RCC 7860 (cell line): ENCODE measurements around the gene FAM117B.
"Not testable (repeated sequence)": the region's sequence is repeated elsewhere in the genome, so short reads cannot be mapped to it uniquely, and the experiment has no call there.

Experiments
- DNase-seq: peaks from one replicate; pipeline ENCODE4 v3.0.0-alpha.2; 2015; ENCODE audit warnings: low spot score
- FAIRE-seq: peaks from 2 replicates; lab custom pipeline; 2012; peaks lifted over from hg19 to GRCh38; lab: Jason Lieb, UNC

Gene FAM117B

DNA sequence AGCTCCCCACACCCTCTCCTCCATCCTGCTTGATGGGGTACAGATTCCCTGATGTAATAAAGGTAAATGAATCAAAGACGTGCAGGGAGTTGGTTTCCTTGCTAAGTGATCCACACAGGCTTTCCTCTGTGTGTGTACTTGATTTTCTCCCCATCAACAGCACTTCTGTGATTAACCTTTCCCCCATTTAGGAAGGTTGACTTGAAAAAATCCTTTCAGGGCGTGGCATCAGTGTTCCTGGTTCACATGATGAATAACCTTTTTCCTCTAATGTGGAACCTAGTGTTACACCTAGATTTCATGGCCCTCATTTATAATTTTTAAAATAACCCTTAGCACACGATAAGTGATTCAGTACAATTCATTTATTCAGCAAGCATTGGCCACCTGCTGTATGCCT lies 121.8 kb downstream of the FAM117B start:
- FAIRE-seq (no peak), DNase-seq (no peak)

DNA sequence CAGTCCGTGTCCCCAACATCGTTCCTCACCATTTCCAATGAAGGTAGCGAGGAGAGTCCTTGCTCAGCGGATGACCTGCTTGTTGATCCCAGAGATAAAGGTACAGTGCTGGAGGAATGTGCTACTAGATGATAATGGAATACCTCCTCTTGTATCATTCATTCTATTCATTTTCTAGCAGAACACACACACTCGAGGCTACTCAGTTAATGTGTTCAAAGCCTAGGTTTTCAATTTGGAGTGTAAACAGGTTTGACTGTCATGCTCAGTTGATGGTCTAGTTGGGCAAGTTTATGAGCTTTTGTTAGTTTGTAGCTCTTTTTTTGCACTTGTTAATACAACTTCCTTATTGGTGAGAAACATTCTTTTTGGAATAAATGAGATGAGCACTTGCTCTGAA lies 122.6 kb downstream of the FAM117B start:
- FAIRE-seq (no peak), DNase-seq (no peak)

DNA sequence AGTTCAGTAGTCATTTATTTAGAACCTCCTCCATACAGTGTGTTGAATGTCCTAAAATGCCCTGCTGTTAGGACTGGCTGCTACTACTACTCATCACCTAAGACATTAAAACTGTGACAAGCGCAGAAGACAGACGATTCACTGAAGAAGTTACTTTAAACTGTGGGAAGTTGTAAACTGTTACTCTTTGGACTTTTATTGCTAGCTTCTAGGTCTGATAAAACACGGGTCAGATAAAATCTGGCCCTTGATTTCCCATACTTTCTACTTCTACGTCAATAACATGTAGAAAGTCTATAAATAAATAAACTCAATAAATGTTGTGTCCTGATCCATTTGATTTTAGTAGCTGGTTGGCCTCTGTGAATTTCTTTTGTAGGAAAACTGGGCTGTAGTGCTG lies 123.4 kb downstream of the FAM117B start:
- no peak for FAIRE-seq
- DNase-seq: no peak

DNA sequence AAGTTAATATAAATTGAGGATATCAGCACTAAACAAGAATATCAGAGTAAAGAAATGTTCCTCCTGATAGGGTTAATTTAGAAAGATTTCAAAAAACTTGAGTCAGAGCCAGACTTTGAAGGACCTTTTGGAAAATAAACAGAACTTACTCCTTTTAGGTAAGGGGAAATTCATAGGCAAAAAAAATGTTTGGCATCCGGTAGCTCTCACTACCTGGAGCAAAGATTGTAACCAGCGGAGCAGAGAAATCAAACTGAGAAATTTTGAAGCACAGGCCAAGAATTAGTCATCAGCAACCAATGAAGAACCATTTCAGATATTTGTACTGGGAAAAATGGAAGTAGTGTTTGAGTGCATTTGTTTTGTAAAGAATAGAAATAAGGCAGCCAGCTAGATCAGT lies 123.8 kb downstream of the FAM117B start:
- no peak for DNase-seq
- FAIRE-seq: peak; percentile 41

DNA sequence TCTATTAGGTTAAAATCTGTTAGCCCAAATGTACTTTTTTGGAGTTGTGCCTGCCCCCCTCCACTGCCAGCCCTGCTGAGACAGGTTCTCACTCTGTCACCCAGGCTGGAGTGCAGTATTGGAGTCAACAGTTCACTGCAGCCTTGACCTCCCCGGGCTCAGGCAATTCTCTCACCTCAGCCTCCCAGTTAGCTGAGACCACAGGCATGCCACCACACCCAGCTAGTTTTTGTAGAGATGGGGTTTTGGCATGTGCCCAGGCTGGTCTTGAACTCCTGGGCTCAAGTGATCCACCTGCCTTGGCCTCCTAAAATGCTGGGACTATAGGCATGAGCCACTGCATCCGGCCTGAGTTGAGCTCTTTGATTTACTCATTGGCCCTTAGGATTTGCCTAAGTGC lies 126.1 kb downstream of the FAM117B start:
- DNase-seq (no peak), FAIRE-seq (no peak)

DNA sequence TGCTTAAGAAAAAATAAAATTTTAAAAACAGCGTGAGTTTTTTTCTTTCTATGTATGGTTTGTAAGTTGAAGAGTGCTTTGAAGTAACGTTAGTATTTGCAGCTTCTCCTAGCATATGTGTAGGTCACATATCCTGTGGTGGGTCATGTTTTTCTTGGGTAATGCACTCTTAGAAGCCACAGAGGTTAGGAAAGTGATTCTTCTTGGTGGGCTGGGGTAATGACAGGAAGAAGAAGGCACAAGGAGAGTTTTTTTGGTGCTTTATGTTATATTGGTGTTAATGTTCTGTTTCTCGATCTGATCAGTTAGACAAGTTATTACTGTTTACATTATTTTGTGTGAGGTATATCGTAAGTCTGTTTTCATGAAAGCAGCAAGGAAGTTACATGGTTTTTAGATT lies 127.8 kb downstream of the FAM117B start:
- FAIRE-seq (no peak), DNase-seq (no peak)

DNA sequence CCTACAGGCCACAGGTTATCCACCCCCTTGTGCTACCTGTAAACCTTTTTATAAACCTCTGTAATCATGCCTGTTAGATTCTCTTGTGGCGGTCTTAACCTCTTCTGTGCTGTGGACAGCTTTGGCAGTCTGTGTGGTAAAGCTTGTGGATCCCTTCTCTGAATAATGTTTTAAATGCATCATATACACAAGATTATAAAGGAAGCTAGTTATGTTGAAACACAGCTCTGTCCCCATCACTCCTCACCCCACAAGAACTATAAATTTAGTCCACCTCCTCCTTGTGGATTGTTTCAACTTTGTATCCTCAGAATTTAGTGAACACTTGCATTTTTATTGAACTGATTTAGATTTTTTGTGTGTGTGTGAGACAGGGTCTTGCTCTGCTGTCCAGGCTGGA lies 129.1 kb downstream of the FAM117B start:
- DNase-seq: no peak
- no peak for FAIRE-seq

DNA sequence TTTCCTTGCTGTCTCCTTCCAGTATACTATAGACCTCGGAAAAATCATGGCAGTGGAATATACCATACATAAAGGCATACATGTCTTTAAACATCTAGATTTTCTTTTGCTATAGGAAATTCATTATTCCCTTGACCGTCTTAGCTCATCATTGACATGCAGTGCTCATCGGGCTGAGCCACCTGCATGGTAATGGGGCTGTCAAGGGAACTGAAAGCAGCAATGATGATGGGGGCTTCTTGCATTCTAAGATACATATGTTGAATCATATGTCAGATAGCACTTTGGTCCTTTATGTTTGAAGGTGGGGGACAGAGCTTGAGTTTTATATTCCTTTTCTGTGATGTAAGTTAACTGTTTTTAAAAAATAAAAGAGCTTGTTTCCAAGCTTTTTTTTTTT lies 130.2 kb downstream of the FAM117B start:
- FAIRE-seq: no peak

DNA sequence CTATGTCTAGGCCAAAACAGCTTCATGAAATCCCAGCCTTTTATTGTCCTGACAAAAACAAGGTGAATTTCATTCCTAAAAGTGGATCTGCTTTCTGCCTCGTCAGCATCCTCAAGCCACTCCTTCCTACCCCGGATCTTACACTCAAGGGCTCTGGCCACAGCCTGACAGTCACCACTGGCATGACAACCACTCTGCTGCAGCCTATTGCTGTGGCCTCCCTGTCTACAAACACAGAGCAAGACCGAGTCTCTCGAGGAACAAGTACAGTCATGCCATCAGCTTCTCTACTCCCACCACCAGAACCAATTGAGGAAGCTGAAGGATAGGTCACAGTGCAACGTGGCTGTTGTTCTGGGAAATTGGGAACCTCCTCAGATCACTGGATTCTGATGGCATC lies 130.7 kb downstream of the FAM117B start:
- DNase-seq: no peak
- FAIRE-seq: no peak

More for the DNA sequence above, 130.2 kb downstream of the FAM117B start:
- DNase-seq: no peak

DNA sequence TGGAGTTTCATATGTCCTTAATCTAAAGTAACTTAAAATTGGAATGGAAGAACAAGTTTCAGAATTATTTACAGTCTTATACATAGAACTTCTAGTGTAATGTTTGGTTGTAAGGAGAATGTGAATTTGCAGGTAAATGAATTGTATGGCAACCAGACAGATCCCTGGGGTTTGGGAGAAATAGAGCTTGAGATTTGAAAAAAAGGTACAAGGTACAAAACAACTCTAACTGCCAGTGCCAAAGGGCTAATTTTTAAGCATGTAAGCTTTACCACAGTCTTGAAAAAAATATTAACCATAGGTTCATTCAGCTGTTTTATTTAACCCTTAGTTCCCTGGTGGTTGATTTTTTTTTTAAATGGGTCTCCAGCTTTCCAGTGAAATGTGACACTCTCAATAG lies 133.5 kb downstream of the FAM117B start:
- FAIRE-seq (no peak), DNase-seq (no peak)

DNA sequence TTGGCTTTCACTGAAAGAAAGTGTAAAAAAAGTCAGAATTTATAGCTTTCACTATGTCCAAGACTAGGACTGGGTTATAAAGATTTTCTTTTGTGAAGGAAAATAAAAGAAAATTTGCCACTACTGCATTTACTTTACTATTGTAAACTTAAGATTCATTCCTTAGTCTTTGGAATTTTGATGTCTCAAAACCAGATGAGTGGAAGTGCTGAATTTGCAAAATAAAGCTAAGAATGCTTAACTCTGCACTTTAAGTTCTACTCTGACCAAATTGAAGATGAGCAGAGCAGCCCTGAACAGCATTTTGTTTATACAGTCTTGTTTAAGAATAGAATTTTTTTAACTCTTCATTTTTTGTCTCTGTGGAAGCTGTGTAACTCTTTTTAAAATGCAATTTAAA lies 134.4 kb downstream of the FAM117B start:
- DNase-seq: no peak
- no peak for FAIRE-seq

DNA sequence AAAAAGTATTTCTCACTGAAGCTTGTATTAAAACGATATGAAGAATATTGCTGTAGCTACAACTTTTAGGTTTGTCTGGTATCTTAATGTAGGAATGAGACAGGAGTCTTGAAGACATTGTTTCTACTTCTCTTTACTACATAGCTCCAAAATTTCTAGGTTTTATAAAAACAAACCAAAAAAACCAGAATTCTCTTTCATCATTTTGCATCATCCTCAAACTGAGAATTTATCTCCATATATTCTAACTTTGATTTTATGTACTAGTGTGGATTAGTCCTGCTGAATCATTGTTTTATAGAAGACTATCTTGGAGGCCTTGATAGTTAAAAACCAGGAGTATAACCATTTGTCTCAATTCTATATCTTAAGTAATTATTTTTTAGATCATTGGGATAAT lies 136.6 kb downstream of the FAM117B start:
- FAIRE-seq: no peak

DNA sequence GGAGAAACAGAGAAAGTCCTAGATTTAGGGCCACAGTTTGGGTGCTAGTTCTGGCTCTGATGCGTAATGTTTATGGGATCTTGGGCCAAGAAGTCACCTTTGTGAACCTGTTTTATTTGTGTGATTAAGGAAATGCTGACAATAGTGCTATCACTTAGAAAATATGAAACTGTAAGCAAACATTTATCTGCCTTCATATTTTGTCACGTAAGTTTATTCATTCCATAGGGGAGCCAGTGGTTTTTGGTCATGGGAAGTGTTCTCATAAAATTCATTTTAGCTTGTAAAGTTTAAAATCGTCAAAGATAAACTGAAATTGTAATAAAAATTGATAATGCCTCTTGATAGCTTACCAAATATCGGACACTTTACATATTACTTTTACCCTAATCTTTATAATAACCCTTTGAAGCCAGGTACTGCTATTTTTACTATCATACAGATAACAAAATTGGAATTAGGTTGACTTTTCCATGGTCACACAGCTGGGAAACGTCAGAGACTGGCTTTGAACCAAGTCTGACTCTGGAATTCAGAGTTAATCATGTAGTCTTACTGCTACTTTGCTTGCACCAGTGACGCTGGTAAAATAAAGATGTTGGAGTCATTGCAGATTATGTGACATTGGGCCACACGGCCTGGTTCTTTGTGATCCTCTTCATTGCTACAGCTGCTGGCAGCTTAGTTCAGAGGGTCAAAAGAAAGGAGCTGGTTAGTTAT lies 137.1 kb downstream of the FAM117B start:
- no peak for FAIRE-seq
- no peak for DNase-seq

More for the DNA sequence above, 136.6 kb downstream of the FAM117B start:
- DNase-seq: no peak

DNA sequence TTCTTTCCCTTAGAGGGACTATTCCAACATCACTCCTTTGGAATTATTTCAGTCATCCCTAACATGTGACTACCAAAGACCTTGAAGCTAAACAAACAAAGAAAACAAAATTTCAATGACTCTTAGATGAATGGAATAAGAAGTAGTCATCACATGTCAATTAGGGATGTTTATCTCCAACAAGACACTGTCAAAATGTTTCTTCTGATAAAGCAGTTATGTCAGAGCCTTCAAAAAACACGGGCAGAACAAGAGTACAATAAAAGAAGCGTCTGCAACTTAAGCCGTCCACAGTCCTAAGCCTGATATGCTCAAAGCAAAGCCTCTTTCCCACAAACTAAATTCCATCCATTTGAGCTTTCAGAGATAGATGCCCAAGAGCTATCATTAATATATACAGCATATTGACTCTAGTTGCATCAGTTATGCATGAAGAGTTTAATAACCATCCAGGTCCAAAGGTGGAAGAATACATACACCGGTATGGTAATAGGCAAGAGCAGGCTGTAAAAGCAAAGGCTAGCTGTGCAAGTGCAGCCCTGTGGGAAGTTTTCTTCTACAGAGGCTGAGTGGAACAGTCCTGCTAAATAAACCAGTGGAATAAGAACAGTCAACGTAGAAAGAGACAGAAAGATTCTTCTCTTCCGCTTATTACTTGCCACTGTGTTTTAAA lies 138.7 kb downstream of the FAM117B start:
- no peak for FAIRE-seq
- no peak for DNase-seq

DNA sequence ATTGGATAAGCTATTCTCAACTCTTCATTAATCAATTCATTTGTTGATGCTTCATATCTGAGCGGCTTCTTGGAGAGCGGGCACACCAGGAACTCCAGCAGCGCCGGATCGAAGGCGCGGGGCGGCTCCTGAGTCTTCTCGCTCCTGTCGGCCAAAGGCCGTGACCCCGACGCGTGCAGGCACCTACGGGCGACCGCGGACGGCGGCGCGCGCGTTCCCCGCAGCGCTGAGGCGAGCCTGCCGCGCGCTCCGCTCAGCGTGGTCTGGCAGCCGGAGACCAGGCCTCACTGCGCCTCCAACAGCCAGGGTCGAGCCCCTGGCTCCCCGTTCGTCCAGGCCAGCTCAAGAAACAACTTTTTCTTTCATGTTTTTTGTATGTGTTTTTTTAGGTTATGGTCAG lies 139.3 kb downstream of the FAM117B start:
- FAIRE-seq (no peak), DNase-seq (no peak)

DNA sequence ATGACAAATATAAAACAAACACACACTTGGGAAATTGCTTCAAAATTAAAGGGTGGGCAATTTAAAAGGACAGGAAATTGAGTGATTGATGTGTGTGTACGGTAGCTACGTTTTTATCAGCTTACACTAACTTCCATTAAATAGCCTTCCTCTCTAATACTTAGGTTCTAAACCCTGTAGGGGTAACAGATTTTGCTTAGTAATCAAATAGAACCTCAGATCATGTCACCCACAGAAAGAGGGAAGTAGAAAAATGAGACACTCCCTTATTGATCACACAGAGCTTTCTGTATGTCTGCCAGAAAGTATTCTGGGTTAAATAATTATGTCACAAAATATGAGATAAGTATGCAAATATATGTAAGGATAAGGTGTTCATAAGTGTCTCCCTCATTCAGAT lies 143.4 kb downstream of the FAM117B start:
- FAIRE-seq (no peak), DNase-seq (no peak)

DNA sequence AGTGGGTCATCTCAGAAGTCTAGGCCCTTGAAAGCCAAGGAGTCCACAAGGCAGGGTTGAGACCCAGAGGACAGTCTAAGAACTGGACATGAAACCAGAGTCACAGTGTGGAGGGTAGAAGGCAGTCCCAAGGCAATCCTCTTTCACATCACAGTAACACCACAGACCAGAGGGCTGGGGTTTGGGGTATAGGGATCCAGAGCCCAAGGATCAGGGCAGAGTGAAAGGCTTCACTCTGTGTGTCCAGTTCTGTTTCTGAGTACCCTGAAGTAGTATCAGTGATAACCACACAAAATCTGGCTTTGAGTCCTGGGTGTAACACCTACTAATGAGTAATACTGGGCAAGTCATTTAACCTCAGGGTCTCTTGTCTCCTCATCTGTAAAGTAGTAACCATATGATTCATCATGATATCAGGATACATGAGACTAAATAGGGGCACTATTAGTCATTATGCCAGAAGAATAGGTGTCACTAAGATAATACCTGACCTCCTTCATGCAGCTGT lies 145.8 kb downstream of the FAM117B start:
- FAIRE-seq: peak; percentile 98
- DNase-seq: peak; percentile 90

DNA sequence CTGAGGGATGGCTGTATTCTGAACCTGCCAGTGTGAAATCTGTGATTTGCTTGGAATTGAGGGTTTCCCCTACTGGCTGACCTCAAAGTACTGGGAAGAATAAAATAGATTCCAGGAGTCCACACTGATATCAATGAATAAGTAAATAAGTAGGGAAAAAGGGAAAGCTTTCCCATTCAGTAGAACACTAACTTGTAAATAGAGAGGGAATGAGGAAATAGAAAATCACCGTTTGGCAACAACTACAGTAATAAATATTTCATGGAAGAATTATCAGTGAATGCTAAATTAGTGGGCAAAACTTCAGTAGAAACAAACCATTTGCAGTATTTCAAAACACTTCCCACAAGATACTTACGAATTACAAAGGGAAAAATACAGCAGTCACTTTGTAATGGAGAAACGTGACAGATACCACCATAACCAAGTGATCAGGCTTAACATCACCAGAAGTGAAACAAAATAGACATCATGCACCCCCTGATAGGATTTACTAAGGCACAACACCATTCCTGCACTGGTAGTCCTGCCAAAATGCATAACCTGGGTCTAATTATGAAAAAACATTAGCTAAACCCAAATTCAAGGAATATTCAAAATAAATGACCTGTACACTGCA lies 148.3 kb downstream of the FAM117B start:
- FAIRE-seq (no peak), DNase-seq (no peak)

DNA sequence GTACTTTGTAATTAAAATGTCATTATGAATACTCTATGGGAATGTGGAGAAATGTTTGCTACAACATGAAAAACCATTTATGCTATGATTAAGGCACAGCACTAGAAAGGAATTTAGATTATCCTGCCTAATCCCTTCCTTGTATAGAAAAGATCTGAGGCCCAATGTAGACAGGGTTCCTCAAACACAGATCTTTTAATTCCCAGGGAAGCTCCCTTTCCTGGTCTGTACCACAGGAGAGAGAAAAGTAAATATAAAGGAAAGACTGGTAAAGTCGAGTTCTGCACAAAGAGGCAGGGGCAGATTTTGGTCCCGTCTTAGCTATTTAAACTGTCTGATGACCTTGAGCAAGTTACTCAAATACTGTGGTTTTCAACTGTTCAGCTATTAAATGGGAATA lies 152.1 kb downstream of the FAM117B start:
- DNase-seq: no peak
- FAIRE-seq: no peak

DNA sequence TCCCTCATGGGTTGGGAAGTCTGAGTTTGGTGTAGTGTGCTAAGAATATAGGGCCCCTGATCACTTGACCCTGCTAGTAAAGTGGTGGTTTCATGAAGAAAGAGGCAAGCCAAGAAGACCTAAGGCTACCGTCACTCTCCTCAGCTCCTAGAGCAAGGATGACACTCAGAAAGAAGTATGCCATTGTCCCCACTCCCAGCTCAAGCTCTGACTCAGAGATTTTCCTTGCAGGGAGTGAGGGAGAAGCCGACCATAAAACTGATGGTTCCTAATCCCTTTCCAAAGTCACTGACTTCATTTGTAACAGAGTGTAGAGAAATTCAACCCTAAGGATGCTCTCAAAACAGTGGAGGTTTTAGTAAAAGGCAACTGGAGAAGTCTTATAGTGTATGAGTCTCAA lies 155.9 kb downstream of the FAM117B start:
- DNase-seq (no peak), FAIRE-seq (no peak)

DNA sequence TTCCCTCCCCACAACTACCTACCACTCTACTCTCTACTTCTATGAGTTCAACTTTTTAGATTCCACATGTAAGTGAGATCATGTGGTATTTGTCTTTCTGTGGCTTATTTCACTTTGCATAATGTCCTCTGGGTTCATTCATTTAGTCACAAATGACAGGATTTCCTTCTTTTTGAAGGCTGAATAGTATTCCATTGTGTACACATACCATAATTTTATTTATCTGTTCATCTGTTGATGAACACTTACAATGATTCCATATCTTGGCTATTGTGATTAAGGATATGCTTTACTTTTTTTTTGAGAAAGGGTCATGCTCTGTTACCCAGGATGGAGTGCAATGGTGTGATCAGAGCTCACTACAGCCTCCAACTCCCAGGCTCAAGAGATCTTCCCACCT lies 163.2 kb downstream of the FAM117B start:
- FAIRE-seq (no peak), DNase-seq (no peak)

DNA sequence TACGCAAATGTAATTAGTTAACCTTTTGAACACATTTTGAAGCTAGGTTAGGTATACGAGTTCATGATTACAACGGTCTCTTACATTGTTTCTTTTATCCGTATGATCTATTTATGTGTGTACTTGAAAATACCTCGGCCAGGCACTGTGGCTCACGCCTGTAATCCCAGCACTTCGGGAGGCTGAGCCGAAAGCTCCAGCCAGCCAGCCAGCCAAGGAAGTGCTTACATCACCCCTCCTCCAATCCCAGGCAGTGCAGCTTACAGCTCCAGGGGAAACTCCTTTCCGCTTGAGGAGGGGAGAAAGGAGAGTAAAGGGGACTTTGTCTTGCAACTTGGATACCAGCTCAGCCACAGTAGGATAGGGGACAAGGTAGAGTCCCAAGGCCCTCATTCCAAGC lies 171.1 kb downstream of the FAM117B start:
- not testable (repeated sequence) for FAIRE-seq, DNase-seq
